ENCODE results near the gene IL4I1. TPM values are rescaled to one million over a fixed set of nuclear protein-coding genes. Genes with fewer than 3 reads are reported as not detected.
"Not testable (repeated sequence)": the region's sequence is repeated elsewhere in the genome, so short reads cannot be mapped to it uniquely, and the experiment has no call there.

Gene IL4I1
- polyA plus RNA-seq, 3 donors: 3.2 to 7.2 (median 3.9) TPM

- DNase-seq (ENCODE audit: extremely low read depth in 1 of 11, low read depth in 9 of 11, low spot score in 4 of 11): no peak
Measured at GRCh38 chr19:49927526-49928264, 31.0 kb upstream of the IL4I1 start.

DNA sequence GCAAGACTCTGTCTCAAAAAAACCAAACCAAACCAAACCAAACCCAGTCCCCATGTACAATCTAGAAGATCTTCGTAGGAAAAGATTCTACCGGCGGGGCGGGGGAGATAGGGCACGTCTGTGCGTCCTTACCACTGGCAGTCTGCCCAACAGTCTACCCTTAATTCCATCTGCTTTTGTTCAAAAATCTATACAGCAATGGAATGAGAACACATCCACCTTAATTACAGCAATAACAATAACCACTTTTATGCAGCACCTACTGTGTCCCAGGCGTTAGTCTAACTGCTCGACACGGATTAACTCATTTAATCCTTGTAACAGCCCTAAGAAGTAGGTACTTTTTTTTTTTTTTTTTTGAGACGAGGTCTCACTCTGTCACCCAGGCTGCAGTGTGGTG, 29.8 kb upstream of the IL4I1 start:
- no peak for DNase-seq (ENCODE audit: extremely low read depth in 1 of 11, low read depth in 9 of 11, low spot score in 4 of 11)

- DNase-seq (ENCODE audit: extremely low read depth in 1 of 11, low read depth in 9 of 11, low spot score in 4 of 11): no peak
Measured at GRCh38 chr19:49925486-49925885, 28.8 kb upstream of the IL4I1 start.

DNA sequence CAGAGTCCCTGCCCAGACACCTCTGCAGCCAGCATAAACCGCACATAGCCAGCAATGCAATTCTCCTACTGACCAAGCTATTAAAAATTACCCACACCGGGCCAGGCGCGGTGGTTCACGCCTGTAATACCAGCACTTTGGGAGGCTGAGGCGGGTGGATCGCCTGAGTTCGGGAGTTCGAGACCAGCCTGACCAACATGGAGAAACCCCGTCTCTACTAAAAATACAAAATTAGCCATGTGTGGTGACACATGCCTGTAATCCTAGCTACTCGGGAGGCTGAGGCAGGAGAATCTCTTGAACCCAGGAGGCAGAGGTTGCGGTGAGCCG, 28.2 kb upstream of the IL4I1 start:
- DNase-seq (ENCODE audit: extremely low read depth in 1 of 11, low read depth in 9 of 11, low spot score in 4 of 11): not testable (repeated sequence)

DNA sequence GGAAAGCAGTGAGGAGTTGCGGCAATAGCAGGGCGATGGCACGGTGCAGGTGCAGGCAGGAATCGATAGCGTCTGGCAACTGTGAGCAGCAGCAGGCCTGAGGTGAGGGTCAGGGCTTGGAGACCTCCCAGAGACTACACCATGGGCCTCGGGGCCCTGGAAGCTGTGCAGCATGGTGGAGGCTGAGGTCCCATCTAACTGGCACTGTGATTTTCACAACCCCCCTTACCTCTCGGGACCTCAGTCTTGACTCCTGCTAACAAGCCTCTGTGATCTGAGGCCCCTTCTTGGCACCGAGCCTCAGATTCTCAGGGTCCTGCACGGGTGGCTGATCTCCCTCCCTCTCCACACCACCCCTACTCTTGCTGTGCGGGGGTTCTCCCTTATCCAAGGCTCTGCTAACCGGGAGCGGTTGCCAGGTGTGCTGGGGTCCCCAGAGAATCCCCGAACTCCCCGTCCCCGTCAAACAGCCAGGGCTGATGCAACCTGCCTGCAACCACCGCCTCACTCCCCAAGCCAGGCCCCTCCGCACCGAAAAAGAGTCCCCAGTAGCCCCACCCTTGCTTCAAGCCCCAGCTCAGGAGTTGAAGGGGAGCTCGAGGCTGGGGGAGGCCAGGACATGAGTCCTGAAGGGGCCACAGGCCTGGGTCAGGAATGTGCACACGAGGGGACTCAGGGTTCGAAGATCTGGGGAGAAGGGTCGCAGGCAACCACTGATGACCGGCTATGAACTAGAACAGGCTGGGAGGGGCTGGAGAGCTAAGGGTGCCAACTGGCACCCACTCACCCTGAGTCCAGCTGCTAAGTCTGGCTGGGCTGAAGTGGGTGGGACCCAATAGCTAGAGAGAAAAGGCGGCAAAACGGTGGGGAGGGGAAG, 27.6 kb upstream of the IL4I1 start:
- no peak for DNase-seq (ENCODE audit: extremely low read depth in 1 of 11, low read depth in 9 of 11, low spot score in 4 of 11)

DNA sequence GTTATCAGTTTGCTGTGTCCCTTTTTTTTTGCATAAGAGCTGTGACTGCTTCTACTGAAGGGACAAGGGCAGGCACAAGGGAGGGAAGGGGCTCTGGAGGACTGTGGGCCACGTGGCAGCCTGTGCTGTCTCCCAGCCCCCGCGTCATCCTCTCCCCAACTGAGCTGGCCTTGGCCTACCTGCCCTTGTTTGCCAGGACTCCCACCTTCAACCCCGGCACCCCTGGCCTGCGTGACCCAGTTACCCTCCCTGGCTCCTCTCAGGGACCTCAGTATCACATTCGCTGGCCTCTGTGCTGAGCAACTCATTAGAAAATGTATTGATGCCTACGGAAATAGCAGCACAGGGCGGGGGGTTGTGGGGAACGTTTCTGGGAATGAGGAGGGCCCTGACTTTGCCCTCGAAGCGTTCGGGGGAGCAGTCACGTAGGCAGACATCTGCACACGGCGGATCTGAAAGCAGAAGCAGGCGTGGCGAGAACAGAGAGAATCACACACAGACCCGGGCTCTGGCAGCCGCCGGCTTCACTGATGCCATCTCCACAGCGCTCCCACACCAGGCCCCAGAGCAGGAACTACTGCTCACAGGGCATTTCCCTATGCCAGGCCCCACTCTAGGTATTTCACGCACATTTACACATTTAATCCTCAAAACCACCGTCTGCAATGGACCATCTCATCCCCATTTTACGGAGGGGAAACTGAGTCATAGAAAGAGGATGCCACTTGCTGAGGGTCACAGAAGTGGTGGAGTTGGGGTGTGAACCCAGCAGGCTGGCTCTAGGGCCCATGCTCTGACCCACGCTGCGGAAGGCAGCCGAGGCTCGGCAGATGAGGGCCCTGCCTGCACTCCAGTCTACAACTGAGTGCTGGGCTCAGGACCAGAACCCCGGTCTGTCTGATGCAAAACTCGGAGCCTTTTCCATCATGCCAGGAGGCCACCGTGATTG, 26.6 kb upstream of the IL4I1 start:
- DNase-seq (ENCODE audit: extremely low read depth in 1 of 11, low read depth in 9 of 11, low spot score in 4 of 11): no peak

GRCh38 chr19:49921871-49922795, 25.4 kb upstream of the IL4I1 start:
- no peak for DNase-seq (ENCODE audit: extremely low read depth in 1 of 11, low read depth in 9 of 11, low spot score in 4 of 11)

- DNase-seq (ENCODE audit: extremely low read depth in 1 of 11, low read depth in 9 of 11, low spot score in 4 of 11): no peak
Measured at GRCh38 chr19:49920624-49921363, 24.1 kb upstream of the IL4I1 start.

- no peak for DNase-seq (ENCODE audit: extremely low read depth in 1 of 11, low read depth in 9 of 11, low spot score in 4 of 11)
Measured at GRCh38 chr19:49918089-49918488, 21.4 kb upstream of the IL4I1 start.

GRCh38 chr19:49916839-49917733, 20.4 kb upstream of the IL4I1 start:
- no peak for DNase-seq (ENCODE audit: extremely low read depth in 1 of 11, low read depth in 9 of 11, low spot score in 4 of 11)

GRCh38 chr19:49915271-49915670, 18.6 kb upstream of the IL4I1 start:
- no peak for DNase-seq (ENCODE audit: extremely low read depth in 1 of 11, low read depth in 9 of 11, low spot score in 4 of 11)

DNA sequence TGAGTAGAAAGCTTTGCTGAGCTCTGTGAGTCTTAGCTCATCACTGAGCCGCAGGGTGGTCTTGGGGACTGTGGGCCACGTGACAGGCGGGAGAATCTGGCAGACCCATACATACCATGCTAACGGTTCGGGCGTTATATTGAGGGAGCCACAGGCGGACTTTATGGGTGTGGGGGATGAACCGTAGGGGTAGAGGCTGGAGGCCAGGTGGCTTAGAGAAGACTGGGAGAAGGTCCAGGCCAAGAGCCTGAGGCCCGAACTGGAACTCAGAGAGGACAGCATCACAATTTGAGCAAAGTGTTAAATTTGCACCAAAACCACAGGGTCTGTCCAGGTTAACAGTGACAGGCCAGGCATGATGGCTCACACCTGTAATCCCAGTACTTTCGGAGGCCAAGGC, 17.0 kb upstream of the IL4I1 start:
- DNase-seq (ENCODE audit: extremely low read depth in 1 of 11, low read depth in 9 of 11, low spot score in 4 of 11): no peak

GRCh38 chr19:49912965-49913685, 16.4 kb upstream of the IL4I1 start:
- DNase-seq (ENCODE audit: extremely low read depth in 1 of 11, low read depth in 9 of 11, low spot score in 4 of 11): no peak

GRCh38 chr19:49911381-49912145, 14.9 kb upstream of the IL4I1 start:
- DNase-seq (ENCODE audit: extremely low read depth in 1 of 11, low read depth in 9 of 11, low spot score in 4 of 11): no peak

- no peak for DNase-seq (ENCODE audit: extremely low read depth in 1 of 11, low read depth in 9 of 11, low spot score in 4 of 11)
Measured at GRCh38 chr19:49910179-49910578, 13.5 kb upstream of the IL4I1 start.
